OCI-LY7 (cell line): ENCODE measurements around the gene METTL8.

Source experiments
- CTCF ChIP-seq: fragments of 200-600 bp; sonication (generic); conservative IDR thresholded peaks from 2 replicates; pipeline ENCODE4 v1.5.1; 2014; ENCODE audit warnings: mild to moderate bottlenecking, antibody characterized with exemption, low read length, moderate library complexity, mixed read lengths
- EZH2phosphoT487 ChIP-seq: fragments of 200-600 bp; sonication (generic); IDR thresholded peaks from 2 replicates; pipeline ENCODE4 v1.6.1; 2018; ENCODE audit warnings: low read depth, borderline replicate concordance, mild to moderate bottlenecking, mixed run types, antibody characterized with exemption, low read length, moderate library complexity, mixed read lengths

GRCh38 chr2:171416009-171416926, 17.5 kb downstream of the METTL8 start:
- TF ChIP-seq CTCF: peak; percentile 98
- TF ChIP-seq EZH2phosphoT487: no peak
